NCI-H524 treated with DMSO at 0.1 percent for 48 hours (cell line): Measurements from ENCODE around the gene KIF21A.

ENCODE experiments used
- DNase-seq: peaks from one replicate; lab custom pipeline; 2025; lab: John Stamatoyannopoulos, UW

Gene KIF21A

GRCh38 chr12:39272871-39273655, 169.9 kb downstream of the KIF21A start:
- peak; percentile 22 for DNase-seq

GRCh38 chr12:39269492-39269891, 173.4 kb downstream of the KIF21A start:
- DNase-seq = no peak

GRCh38 chr12:39267886-39268285, 175.0 kb downstream of the KIF21A start:
- no peak for DNase-seq

GRCh38 chr12:39252628-39253027, 190.3 kb downstream of the KIF21A start:
- no peak for DNase-seq
